Measurements from ENCODE around the gene WDR70. TPM values are rescaled to one million over a fixed set of nuclear protein-coding genes. Genes with fewer than 3 reads are reported as not detected.

WDR70 gene
- total and polyA plus RNA-seq, 12 donors = 9.2 to 26.0 (median 18.4) TPM

DNA sequence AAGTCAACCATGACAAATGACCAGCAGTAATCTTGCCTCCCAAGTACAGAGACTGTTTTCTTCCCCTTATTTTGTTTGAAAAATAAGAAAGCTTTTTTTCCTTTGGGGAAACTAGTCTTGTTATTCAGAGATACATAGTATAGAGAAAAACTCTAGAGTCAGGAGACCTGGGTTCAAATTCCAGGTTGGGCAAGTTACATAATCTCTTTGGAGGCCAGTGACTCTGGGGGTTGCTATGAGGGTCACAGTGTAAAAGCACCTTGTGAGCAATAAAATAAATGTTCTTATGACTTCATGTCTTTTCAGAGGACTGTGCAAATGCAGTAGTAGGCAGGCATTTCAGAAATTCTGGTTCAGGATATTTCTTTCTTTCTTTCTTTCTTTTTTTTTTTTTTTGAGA lies 389.3 kb downstream of the WDR70 start:
- TF ChIP-seq, protein P1, sequence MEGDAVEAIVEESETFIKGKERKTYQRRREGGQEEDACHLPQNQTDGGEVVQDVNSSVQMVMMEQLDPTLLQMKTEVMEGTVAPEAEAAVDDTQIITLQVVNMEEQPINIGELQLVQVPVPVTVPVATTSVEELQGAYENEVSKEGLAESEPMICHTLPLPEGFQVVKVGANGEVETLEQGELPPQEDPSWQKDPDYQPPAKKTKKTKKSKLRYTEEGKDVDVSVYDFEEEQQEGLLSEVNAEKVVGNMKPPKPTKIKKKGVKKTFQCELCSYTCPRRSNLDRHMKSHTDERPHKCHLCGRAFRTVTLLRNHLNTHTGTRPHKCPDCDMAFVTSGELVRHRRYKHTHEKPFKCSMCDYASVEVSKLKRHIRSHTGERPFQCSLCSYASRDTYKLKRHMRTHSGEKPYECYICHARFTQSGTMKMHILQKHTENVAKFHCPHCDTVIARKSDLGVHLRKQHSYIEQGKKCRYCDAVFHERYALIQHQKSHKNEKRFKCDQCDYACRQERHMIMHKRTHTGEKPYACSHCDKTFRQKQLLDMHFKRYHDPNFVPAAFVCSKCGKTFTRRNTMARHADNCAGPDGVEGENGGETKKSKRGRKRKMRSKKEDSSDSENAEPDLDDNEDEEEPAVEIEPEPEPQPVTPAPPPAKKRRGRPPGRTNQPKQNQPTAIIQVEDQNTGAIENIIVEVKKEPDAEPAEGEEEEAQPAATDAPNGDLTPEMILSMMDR (IDR thresholded peaks at IDR 0.05) = no peak

DNA sequence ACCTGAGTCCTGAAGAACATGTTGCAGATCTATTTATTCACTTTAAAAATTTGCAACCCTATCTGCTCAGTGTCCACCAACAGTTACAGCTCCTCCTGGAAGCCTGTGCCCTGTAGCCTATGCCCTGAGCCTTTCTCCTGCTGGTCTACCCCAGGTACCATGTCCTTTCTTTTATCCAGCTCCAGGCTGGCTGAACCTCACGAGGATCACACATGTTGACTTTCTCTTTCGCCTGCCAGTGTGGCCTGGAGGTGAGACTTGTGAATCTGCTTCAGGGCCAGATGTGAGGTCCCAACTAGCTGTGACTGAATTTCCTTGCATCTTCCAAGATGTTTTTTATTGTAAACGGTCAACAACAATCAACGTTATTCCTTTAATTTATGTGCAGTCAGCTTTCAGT lies 390.0 kb downstream of the WDR70 start:
- 92 to 96% methylated on average over 4 of the region's 4 CpGs for WGBS, 2 donors
- peaks cover 0 to 9% (median 0%) of the 10 kb centered on the region in 11 donors for H3K9me3 ChIP-seq

More for the DNA sequence above, 389.3 kb downstream of the WDR70 start:
- Histone ChIP-seq H3K36me3 (no peaks in the 10 kb centered on the region), H3K9me3 (peaks cover 0 to 2% (median 0%) of the 10 kb centered on the region in 11 donors), H3K4me1 (no peaks in the 10 kb centered on the region), H3K27ac (no peak overlapping the region), H3K27me3 (no peaks in the 10 kb centered on the region), H3K4me3 (no peak overlapping the region)
- intact Hi-C loops (cut with DNase I) = no loop called here
- DNase-seq (no peak), ATAC-seq (no peak)

DNA sequence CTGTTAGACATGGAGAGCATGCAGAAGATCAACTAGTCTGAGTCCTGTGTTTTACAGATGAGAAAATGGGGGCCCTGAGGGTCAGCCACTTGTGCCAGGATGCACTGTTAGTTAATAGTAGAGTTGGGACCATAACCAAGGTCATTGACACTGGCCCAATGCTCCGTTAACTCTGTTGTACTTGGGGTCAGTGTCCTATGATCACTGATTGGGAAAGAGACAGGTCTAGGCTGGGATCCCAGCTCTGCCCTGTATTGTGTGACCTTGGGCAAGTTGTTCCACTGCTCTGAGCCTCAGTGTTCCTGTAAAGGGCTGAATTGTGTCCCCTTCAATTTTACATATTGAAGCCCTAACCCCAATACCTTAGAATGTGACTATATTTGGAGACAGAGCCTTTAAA lies 390.7 kb downstream of the WDR70 start:
- 79% methylated on average over 1 of the region's 1 CpG for WGBS, 2 donors
- no peaks in the 10 kb centered on the region for H3K27me3 ChIP-seq
- no peak overlapping the region for H3K4me3 ChIP-seq
- intact Hi-C loops (cut with DNase I) = no loop called here
- no peak for DNase-seq
- peaks cover 0 to 16% (median 7%) of the 10 kb centered on the region in 11 donors for H3K9me3 ChIP-seq
- ATAC-seq = no peak
- H3K4me1 ChIP-seq = no peaks in the 10 kb centered on the region
- TF ChIP-seq, protein P1 (IDR thresholded peaks at IDR 0.05) = no peak
- no peak overlapping the region for H3K27ac ChIP-seq
- H3K36me3 ChIP-seq = no peaks in the 10 kb centered on the region

More for the DNA sequence above, 390.0 kb downstream of the WDR70 start:
- H3K4me1 ChIP-seq = no peaks in the 10 kb centered on the region
- TF ChIP-seq, protein P1 (IDR thresholded peaks at IDR 0.05) = no peak
- no peak overlapping the region for H3K4me3 ChIP-seq
- intact Hi-C loops (cut with DNase I) = no loop called here
- H3K27ac ChIP-seq = no peak overlapping the region
- DNase-seq (no peak), ATAC-seq (no peak)
- H3K27me3 ChIP-seq = no peaks in the 10 kb centered on the region
- H3K36me3 ChIP-seq = no peaks in the 10 kb centered on the region

DNA sequence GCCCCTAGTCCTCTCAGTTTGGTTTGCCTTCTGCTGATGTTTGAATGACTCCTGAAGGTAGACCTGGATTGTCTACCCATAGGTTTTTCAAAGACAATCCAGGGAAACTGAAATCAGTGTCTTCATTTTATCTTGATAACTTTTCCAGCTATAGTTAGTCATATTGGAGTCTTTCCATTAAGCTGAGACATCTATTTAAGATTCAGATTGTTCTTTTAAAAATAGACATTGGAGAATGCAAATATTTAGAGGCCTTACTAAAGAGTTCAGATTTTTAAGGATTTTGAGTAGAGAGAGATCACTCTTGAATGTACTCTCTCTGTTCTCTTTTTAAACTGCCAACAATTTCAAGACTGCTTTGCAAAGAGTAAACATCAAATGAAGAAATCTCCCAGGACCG lies 391.7 kb downstream of the WDR70 start:
- H3K9me3 ChIP-seq = peaks cover 0 to 22% (median 11%) of the 10 kb centered on the region in 11 donors
- DNase-seq (no peak), ATAC-seq (no peak)
- H3K27me3 ChIP-seq = no peaks in the 10 kb centered on the region
- no peak overlapping the region for H3K27ac ChIP-seq
- H3K36me3 ChIP-seq = no peaks in the 10 kb centered on the region
- intact Hi-C loops (cut with DNase I) = no loop called here
- no peaks in the 10 kb centered on the region for H3K4me1 ChIP-seq
- 53 to 67% methylated on average over 1 of the region's 1 CpG for whole genome bisulfite sequencing, 2 donors
- H3K4me3 ChIP-seq = no peak overlapping the region
- TF ChIP-seq, protein P1 (IDR thresholded peaks at IDR 0.05) = no peak
